Measurements from ENCODE around the gene DUSP8.

The DUSP8 gene

DNA sequence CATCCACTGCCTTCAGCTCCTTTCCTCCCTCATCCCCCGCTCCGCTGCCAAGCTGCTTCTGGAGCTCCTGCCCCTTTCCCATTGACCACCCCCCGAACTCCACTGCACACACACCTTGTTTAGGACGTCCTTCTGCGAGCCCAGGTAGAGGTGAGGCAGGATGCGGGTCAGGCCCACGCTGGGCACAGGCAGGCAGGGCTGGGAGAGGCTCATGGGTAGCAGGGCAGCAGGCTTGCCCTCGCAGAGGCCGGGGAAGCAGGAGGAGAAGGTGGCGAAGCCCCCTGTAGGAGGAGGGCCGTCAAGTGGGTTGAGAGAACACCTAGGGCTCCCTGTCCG is 13.3 kb downstream of the DUSP8 start:
- no peak overlapping the region for H3K4me3 ChIP-seq (ENCODE audit: control insufficient read depth, low read depth, low read length)
- DNase-seq (ENCODE audit: low read depth): no peak
- TF ChIP-seq, protein P1, sequence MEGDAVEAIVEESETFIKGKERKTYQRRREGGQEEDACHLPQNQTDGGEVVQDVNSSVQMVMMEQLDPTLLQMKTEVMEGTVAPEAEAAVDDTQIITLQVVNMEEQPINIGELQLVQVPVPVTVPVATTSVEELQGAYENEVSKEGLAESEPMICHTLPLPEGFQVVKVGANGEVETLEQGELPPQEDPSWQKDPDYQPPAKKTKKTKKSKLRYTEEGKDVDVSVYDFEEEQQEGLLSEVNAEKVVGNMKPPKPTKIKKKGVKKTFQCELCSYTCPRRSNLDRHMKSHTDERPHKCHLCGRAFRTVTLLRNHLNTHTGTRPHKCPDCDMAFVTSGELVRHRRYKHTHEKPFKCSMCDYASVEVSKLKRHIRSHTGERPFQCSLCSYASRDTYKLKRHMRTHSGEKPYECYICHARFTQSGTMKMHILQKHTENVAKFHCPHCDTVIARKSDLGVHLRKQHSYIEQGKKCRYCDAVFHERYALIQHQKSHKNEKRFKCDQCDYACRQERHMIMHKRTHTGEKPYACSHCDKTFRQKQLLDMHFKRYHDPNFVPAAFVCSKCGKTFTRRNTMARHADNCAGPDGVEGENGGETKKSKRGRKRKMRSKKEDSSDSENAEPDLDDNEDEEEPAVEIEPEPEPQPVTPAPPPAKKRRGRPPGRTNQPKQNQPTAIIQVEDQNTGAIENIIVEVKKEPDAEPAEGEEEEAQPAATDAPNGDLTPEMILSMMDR (IDR thresholded peaks at IDR 0.05; ENCODE audit: control insufficient read depth, insufficient read depth, low read depth, low read length, missing control alignments): no peak

DNA sequence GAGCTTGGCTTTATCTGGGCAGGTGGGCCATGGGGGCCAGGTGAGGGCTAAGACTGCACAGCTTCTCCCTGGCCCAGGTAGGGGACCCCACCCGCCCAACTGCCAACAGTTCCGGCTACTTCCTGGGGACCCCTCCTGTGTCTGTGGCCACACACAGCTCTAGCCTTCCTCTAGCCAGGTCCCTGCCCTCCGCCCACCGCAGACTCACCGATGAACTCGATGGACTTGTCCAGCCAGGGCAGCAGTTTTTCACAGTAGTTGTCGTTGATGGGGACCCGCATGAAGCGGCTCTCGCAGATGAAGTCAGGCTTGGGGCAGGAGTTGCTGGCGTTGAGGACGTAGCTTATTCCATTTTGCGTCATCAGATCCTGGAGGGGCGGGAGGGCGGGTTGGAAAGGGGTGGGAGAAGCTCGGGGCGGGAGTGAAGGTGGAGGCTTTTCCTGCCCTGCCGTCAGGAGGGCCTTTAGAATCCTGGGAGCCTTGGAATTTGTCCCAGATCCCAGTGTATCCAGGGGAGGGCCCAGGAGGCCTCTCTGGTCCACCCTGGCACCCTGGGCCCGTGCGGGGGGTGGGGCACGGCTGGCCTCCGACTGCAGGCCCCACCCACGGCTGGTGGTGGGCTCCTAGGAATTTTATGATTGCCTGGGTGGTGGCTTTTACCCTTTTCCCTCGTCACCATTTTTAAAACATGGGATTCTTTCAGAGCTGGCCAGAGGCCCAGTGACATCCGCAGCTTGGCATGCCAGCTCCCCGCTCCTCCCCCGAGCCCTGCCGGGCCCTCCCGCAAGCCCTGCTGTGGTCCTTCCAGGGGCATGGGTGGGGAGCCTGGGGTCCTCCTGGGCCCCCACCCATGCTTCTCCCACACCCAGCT is 13.9 kb downstream of the DUSP8 start:
- H3K4me3 ChIP-seq (ENCODE audit: control insufficient read depth, low read depth, low read length): no peak overlapping the region
- TF ChIP-seq, protein P1 (IDR thresholded peaks at IDR 0.05; ENCODE audit: control insufficient read depth, insufficient read depth, low read depth, low read length, missing control alignments): no peak
- DNase-seq (ENCODE audit: low read depth): peak; percentile 25

DNA sequence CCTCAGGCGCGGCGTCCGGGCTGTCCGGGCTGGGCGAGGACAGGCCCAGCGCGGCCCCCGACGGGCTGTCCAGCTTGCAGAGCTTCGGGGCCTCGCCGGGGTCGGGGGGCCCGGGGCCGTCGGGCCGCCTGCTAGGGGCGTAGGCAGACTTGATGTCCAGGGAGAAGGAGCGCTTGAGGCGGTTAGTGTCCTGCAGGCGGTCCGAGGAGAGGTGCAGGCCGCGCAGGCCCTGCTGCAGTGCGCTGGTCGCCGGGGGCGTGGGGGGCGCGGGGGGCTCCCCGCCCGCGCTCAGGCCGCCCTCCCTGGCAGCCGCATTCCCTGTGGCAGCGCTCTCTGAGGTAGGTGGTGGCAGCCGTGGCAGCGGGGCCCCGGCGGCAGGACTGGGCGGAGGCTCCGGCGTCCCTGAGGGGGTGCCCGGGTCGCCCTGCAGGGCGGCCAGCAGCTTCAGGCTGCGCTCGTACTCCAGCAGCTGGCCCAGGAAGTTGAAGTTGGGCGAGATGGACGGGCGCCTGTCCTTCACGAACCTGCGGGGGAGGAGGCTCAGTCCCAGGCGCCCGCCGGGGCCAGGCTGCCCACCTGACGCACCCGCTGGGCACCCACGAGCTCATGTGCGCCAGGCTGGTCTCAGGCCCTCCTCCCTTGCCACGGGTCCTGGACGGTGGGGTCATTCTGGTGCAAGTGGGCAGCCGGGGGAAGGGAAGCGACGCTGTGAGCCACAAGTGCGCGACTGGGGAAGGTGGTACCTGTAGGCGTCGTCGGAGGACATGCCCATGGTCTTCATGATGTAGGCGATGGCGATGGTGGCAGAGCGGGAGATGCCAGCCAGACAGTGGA is 14.8 kb downstream of the DUSP8 start:
- TF ChIP-seq, protein P1 (IDR thresholded peaks at IDR 0.05; ENCODE audit: control insufficient read depth, insufficient read depth, low read depth, low read length, missing control alignments): no peak
- no peak for DNase-seq (ENCODE audit: low read depth)
- no peak overlapping the region for H3K4me3 ChIP-seq (ENCODE audit: control insufficient read depth, low read depth, low read length)

DNA sequence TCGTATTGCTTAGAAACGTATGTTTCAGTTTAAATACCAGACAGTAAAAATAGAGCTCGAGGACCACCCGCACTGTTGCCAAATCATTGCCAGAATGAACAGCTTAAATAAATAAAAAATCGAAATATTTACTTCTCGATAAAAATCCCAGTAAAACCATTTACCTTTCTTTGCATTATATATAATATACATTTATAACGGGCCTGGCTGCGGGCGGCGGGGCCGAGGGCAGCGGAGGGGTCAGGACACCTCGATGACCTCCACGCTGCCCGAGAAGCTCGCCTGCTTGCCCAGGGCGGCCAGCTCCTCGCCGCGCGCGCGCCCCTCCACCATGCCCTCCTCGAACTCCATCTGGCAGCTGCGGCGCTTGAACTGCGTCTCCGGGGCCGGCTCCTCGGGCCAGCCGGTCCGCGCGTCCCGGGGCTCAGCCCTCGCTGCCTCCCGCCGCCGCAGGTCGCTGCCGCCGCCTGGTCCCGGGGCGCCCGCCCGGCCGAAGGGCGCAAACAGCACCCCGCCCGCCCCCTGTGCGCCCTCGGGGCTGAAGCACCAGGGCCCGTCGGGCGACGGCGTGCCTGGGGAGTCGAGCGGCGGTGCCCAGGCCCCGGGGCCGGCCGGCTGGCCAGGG is 15.7 kb downstream of the DUSP8 start:
- TF ChIP-seq, protein P1 (IDR thresholded peaks at IDR 0.05; ENCODE audit: control insufficient read depth, insufficient read depth, low read depth, low read length, missing control alignments): no peak
- no peak for DNase-seq (ENCODE audit: low read depth)
- no peak overlapping the region for H3K4me3 ChIP-seq (ENCODE audit: control insufficient read depth, low read depth, low read length)

DNA sequence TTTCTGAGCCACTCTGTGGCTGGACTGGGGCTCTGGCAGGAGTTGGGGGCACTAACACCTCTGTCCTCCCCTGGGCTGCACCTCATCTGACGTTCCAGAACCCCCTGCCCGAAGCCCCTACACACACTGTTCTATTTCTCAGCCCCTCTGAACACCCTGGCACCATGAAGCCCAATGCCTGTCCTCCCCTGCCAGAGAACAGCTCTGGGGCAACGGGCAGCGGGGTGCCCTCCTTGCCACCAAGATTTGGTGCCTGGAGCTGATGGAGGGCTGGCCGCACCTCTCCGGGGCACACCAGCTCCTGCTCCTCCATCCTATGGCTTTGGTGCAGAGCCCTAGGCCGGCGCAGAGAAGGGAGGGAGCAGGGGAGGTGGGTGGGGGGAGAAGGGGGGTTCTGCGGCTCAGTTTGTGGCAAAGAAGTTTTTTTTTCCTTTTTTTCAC is 16.3 kb downstream of the DUSP8 start:
- TF ChIP-seq, protein P1 (IDR thresholded peaks at IDR 0.05; ENCODE audit: control insufficient read depth, insufficient read depth, low read depth, low read length, missing control alignments): no peak
- DNase-seq (ENCODE audit: low read depth): no peak
- no peak overlapping the region for H3K4me3 ChIP-seq (ENCODE audit: control insufficient read depth, low read depth, low read length)

DNA sequence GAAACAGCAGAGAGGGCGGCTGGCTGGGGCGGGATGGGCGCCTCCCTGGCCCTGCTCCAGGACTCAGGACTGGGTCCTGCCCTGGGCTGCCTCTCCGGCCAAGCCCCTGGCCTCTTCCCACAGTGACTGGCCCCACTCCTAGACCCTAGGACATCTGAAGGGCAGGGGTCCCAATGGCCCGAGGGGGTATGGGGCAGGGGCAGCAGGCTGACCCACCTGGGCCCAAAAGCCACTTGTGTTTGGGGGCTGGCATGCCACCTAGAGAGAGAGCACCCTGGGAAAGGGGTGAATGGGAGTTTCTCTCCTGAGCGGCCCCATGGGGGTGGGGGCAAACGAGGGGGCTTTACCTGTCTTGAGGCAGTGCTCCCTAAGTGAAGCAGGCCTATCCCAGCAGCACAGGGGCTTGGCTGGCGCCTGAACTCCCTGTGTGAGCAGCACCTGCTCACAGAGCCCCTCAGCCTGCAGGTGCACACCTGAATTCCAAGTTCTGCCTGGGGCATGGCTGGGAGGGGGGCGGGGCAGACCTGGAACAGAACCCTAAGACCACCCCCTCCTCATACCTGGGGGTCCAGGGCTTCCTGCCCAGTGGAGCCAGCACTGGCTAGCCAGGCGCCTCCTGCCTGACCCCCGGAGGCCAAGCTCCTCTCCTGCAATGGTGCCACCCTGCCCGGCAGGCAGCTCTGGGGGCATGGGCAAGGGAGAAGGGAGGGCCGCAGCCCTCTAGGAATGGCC is 16.9 kb downstream of the DUSP8 start:
- H3K4me3 ChIP-seq (ENCODE audit: control insufficient read depth, low read depth, low read length): no peak overlapping the region
- DNase-seq (ENCODE audit: low read depth): no peak
- TF ChIP-seq, protein P1 (IDR thresholded peaks at IDR 0.05; ENCODE audit: control insufficient read depth, insufficient read depth, low read depth, low read length, missing control alignments): no peak

Measured in AG09309 (cell line).